Coronary artery (tissue), 2 donors: ENCODE results near the gene CWC27.

Experiments used
- DNase-seq: peaks from one replicate; pipeline ENCODE4 v3.0.0-alpha.2; 2017; ENCODE audit warnings: low spot score
- H3K27ac ChIP-seq, 2 donors: fragments of 200-600 bp; sonication (generic); one replicate each; pipeline ENCODE4 v1.5.1; 2016 to 2019
- H3K4me3 ChIP-seq: fragments of 200-600 bp; sonication (generic); 2 replicates; pipeline ENCODE4 v1.5.1; 2016; ENCODE audit warnings: mild to moderate bottlenecking, moderate library complexity
- CTCF ChIP-seq: fragments of 200-600 bp; sonication (generic); IDR thresholded peaks from one replicate; pipeline ENCODE4 v1.5.1; 2019; ENCODE audit warnings: antibody characterized with exemption

CWC27 gene

GRCh38 chr5:64861281-64861680 lies 92.6 kb downstream of the CWC27 start:
- Histone ChIP-seq H3K27ac (no peak overlapping the region), H3K4me3 (no peak overlapping the region)
- no peak for DNase-seq
- no peak for TF ChIP-seq CTCF

GRCh38 chr5:64864171-64864570 lies 95.4 kb downstream of the CWC27 start:
- Histone ChIP-seq H3K4me3 (no peak overlapping the region), H3K27ac (no peak overlapping the region)
- TF ChIP-seq CTCF = no peak
- no peak for DNase-seq

- H3K27ac ChIP-seq = no peak overlapping the region
- TF ChIP-seq CTCF = no peak
- DNase-seq = no peak
Measured at GRCh38 chr5:64865662-64866061, 96.9 kb downstream of the CWC27 start.

DNA sequence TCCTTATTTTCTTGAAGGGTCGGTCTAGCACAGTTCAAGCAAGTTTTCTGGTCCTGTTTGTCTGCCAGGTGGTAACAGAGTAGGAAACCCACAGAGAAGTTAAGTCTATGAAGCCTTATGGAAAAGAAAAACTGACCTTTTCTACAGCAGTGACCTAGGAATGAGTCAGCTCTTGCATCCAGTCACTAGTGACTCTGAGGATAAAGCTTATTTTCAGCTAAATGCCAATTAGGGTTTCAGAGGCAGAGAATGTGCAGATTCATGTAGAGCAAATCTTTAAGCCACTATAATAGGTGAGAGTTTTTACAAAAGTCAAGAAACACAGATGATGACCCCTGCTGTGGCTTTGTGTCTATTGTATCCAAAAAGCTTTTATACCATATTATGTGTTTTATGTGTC lies 100.7 kb downstream of the CWC27 start:
- TF ChIP-seq CTCF = no peak
- Histone ChIP-seq H3K4me3 (no peak overlapping the region), H3K27ac (no peak overlapping the region)
- no peak for DNase-seq

More at GRCh38 chr5:64865662-64866061, 96.9 kb downstream of the CWC27 start:
- H3K4me3 ChIP-seq = no peak overlapping the region

DNA sequence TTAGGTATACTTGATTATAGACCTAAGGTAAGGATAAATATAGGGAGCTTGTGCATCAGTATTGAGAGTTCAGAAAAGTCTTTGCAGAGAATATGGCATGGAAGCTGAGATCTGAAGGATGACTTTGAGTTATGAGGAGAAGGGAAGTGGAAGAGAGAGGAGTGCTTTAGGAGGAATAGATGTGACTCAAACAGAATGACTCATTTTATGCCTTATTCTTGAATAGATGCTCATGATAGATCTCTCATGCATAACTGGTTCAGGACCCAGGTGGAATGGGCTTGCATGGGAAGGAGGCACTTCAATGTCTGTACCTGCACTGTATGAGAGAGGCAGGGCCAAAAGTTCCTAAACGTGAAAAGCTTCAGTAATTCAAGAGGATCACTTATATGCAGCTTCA lies 103.3 kb downstream of the CWC27 start:
- no peak for DNase-seq
- H3K4me3 ChIP-seq = no peak overlapping the region
- H3K27ac ChIP-seq = no peak overlapping the region
- no peak for TF ChIP-seq CTCF

GRCh38 chr5:64873441-64873840 lies 104.7 kb downstream of the CWC27 start:
- no peak for TF ChIP-seq CTCF
- no peak for DNase-seq
- Histone ChIP-seq H3K27ac (no peak overlapping the region), H3K4me3 (no peak overlapping the region)

GRCh38 chr5:64874753-64875152 lies 106.0 kb downstream of the CWC27 start:
- TF ChIP-seq CTCF = no peak
- DNase-seq = no peak
- no peak overlapping the region for H3K27ac ChIP-seq
- no peak overlapping the region for H3K4me3 ChIP-seq
